HCT116 (cell line): ENCODE data around the gene CDNF. TPM values are rescaled to one million over a fixed set of nuclear protein-coding genes. Genes with fewer than 3 reads are reported as not detected.

Experiments used
- ATAC-seq: fragments of 200-7000 bp; cut with Tn5 transposase; 2 replicates; pipeline ENCODE4 v1.9.1; 2020; ENCODE audit warnings: mild to moderate bottlenecking, moderate library complexity
- BruUV-seq: library from RNA; stranded (reverse); fragments of 400-500 nt; replicated peaks from 2 replicates; lab custom pipeline; 2021; lab: Mats Ljungman, UMichigan
- CTCF ChIA-PET: fragments of 300-600 bp; sonication (Branson Sonifier 250); formaldehyde crosslinking; loops from one replicate; lab custom pipeline; 2021; ENCODE audit warnings: antibody characterized with exemption; lab: Charles Lee
- POLR2A ChIA-PET: fragments of 300-600, 350-600 bp; sonication (Branson Sonifier 250); formaldehyde crosslinking; loops from one replicate; lab custom pipeline; 2021; ENCODE audit warnings: antibody characterized with exemption; lab: Charles Lee
- RAD21 ChIA-PET, 2 experiments: fragments of 300-600 bp; sonication (Branson Sonifier 250); formaldehyde crosslinking; loops; one replicate each; lab custom pipeline; 2023; ENCODE audit warnings: low total read pairs in 2 of 2; ENCODE audit not compliant: uncharacterized antibody in 2 of 2, unreplicated experiment in 2 of 2, low non-redundant PET in 1 of 2; lab: Charles Lee
- DNase-seq: peaks from one replicate; pipeline ENCODE4 v3.0.0-alpha.2; 2010; ENCODE audit warnings: low read depth, low spot score
- H2AFZ ChIP-seq: fragments of 200-600 bp; shearing (Covaris generic), sonication (generic); 2 replicates; pipeline ENCODE4 v1.6.1; 2017; ENCODE audit warnings: low read depth, mixed run types, mixed read lengths, antibody characterized with exemption, low read length; ENCODE audit not compliant: poor library complexity, severe bottlenecking
- H3K27ac ChIP-seq: 2 replicates; pipeline ENCODE4 v1.5.1; 2012; ENCODE audit warnings: low read depth, low read length
- H3K27me3 ChIP-seq: fragments of 200-600 bp; sonication (generic); 2 replicates; pipeline ENCODE4 v1.6.1; 2016; ENCODE audit warnings: mixed run types, low read length, mixed read lengths; ENCODE audit not compliant: insufficient read depth
- H3K36me3 ChIP-seq, 2 experiments: fragments of 200-500 bp in 1 of 2; fragments of 200-600 bp in 1 of 2; sonication (Bioruptor generic) in 1 of 2; sonication (generic) in 1 of 2; 2 replicates each; pipeline versions ENCODE4 v1.5.1 to v1.6.1; 2014 to 2016; ENCODE audit warnings: low read length in 2 of 2, inconsistent platforms in 1 of 2, mixed read lengths in 1 of 2, mixed run types in 1 of 2; ENCODE audit not compliant: insufficient read depth in 2 of 2, control insufficient read depth in 1 of 2
- H3K4me1 ChIP-seq, 2 experiments: fragments of 200-600 bp in 1 of 2; sonication (generic) in 1 of 2; 2 replicates each; pipeline versions ENCODE4 v1.5.1 to v1.6.1; 2012 to 2017; ENCODE audit warnings: low read length in 2 of 2, inconsistent platforms in 1 of 2, mild to moderate bottlenecking in 1 of 2, mixed read lengths in 1 of 2, mixed run types in 1 of 2, moderate library complexity in 1 of 2; ENCODE audit not compliant: insufficient read depth in 2 of 2, control insufficient read depth in 1 of 2
- H3K4me2 ChIP-seq: fragments of 200-600 bp; sonication (generic); 2 replicates; pipeline ENCODE4 v1.6.1; 2017; ENCODE audit warnings: mixed run types, low read length, mixed read lengths
- H3K4me3 ChIP-seq, 2 experiments: fragments of 200-600 bp in 1 of 2; sonication (generic) in 1 of 2; replicated peaks in 1 of 2; 2 replicates each; pipeline ENCODE4 v1.5.1; 2011 to 2016; ENCODE audit warnings: low read length in 2 of 2, control low read depth in 1 of 2, low read depth in 1 of 2, mild to moderate bottlenecking in 1 of 2, mixed read lengths in 1 of 2, mixed run types in 1 of 2
- H3K79me2 ChIP-seq: fragments of 200-600 bp; sonication (generic); 2 replicates; pipeline ENCODE4 v1.6.1; 2017; ENCODE audit warnings: mild to moderate bottlenecking, mixed run types, low read length, moderate library complexity, mixed read lengths; ENCODE audit not compliant: insufficient read depth
- H3K9ac ChIP-seq: fragments of 200-600 bp; sonication (generic); 2 replicates; pipeline ENCODE4 v1.6.1; 2016; ENCODE audit warnings: low read length, mixed read lengths
- H3K9me2 ChIP-seq: fragments of 200-600 bp; sonication (generic), shearing (Covaris generic); 2 replicates; pipeline ENCODE4 v1.6.1; 2017; ENCODE audit warnings: mixed run types, mild to moderate bottlenecking, moderate library complexity; ENCODE audit not compliant: insufficient read depth
- H3K9me3 ChIP-seq, 2 experiments: fragments of 200-500 bp in 1 of 2; fragments of 200-600 bp in 1 of 2; sonication (Bioruptor generic) in 1 of 2; sonication (generic) in 1 of 2; 2 replicates each; pipeline ENCODE4 v1.6.1; 2014 to 2017; ENCODE audit warnings: low read length in 2 of 2, mixed read lengths in 2 of 2, inconsistent platforms in 1 of 2, low read depth in 1 of 2, mild to moderate bottlenecking in 1 of 2, mixed run types in 1 of 2, moderate library complexity in 1 of 2; ENCODE audit not compliant: control insufficient read depth in 1 of 2, insufficient read depth in 1 of 2
- H4K20me1 ChIP-seq: fragments of 200-600 bp; sonication (generic), shearing (Covaris generic); 2 replicates; pipeline ENCODE4 v1.6.1; 2017; ENCODE audit warnings: mixed run types, mild to moderate bottlenecking, moderate library complexity; ENCODE audit not compliant: insufficient read depth
- ATF3 ChIP-seq: IDR thresholded peaks from 2 replicates; pipeline ENCODE4 v1.6.1; 2012
- CTCF ChIP-seq, 3 experiments: fragments of 200-600 bp in 1 of 3; sonication (generic) in 1 of 3; IDR thresholded peaks in 2 of 3; conservative IDR thresholded peaks in 1 of 3; 2 replicates each; pipeline ENCODE4 v1.5.1; 2012 to 2017; ENCODE audit warnings: low read depth in 2 of 3, low read length in 2 of 3, antibody characterized with exemption in 1 of 3, borderline replicate concordance in 1 of 3, control low read depth in 1 of 3, mild to moderate bottlenecking in 1 of 3, mixed read lengths in 1 of 3, mixed run types in 1 of 3, moderate library complexity in 1 of 3; ENCODE audit not compliant: insufficient read depth in 1 of 3
- EGR1 ChIP-seq: IDR thresholded peaks from 2 replicates; pipeline ENCODE4 v1.6.1; 2012; ENCODE audit warnings: low read depth
- ELF1 ChIP-seq: IDR thresholded peaks from 2 replicates; pipeline ENCODE4 v1.6.1; 2012; ENCODE audit warnings: low read depth, borderline replicate concordance
- EZH2 ChIP-seq: fragments of 200-600 bp; sonication (generic); IDR thresholded peaks from 2 replicates; pipeline ENCODE4 v1.6.1; 2017; ENCODE audit warnings: antibody characterized with exemption, mixed run types
- EZH2phosphoT487 ChIP-seq: fragments of 200-600 bp; IDR thresholded peaks from 2 replicates; pipeline ENCODE4 v1.6.1; 2018; ENCODE audit warnings: antibody characterized with exemption, borderline replicate concordance
- JUND ChIP-seq: IDR thresholded peaks from 2 replicates; pipeline ENCODE4 v1.6.1; 2012
- MAX ChIP-seq: IDR thresholded peaks from 2 replicates; pipeline ENCODE4 v1.6.1; 2012
- POLR2A ChIP-seq: IDR thresholded peaks from 2 replicates; pipeline ENCODE4 v1.7.0; 2011; ENCODE audit warnings: borderline replicate concordance; ENCODE audit not compliant: insufficient read depth, insufficient read length; ENCODE audit errors: extremely low read depth
- RAD21 ChIP-seq: IDR thresholded peaks from 2 replicates; pipeline ENCODE4 v1.6.1; 2012; ENCODE audit warnings: low read depth, mild to moderate bottlenecking
- REST ChIP-seq: IDR thresholded peaks from 2 replicates; pipeline ENCODE4 v1.6.1; 2012; ENCODE audit warnings: low read depth
- SIN3A ChIP-seq: IDR thresholded peaks from 2 replicates; pipeline ENCODE4 v1.6.1; 2012; ENCODE audit warnings: low read depth
- SP1 ChIP-seq: IDR thresholded peaks from 2 replicates; pipeline ENCODE4 v1.6.1; 2012; ENCODE audit warnings: low read depth
- SRF ChIP-seq: IDR thresholded peaks from 2 replicates; pipeline ENCODE4 v1.6.1; 2012; ENCODE audit warnings: low read depth
- TCF7L2 ChIP-seq: IDR thresholded peaks from 2 replicates; pipeline ENCODE4 v1.7.0; 2011; ENCODE audit warnings: borderline replicate concordance, inconsistent platforms; ENCODE audit not compliant: insufficient read depth, insufficient read length; ENCODE audit errors: extremely low read depth
- YY1 ChIP-seq: IDR thresholded peaks from 2 replicates; pipeline ENCODE4 v1.6.1; 2011; ENCODE audit warnings: low read length, low read depth, moderate library complexity, mild to moderate bottlenecking; ENCODE audit not compliant: insufficient replicate concordance; ENCODE audit errors: extremely low read depth
- ZFX ChIP-seq: fragments of 450-650 bp; IDR thresholded peaks from 2 replicates; pipeline ENCODE4 v1.6.1; 2017
- ZNF274 ChIP-seq: fragments of 200-500 bp; sonication (Bioruptor generic); IDR thresholded peaks from 2 replicates; pipeline ENCODE4 v1.6.1; 2014; ENCODE audit warnings: mild to moderate bottlenecking, low read depth, low read length, inconsistent platforms
- intact Hi-C: fragments of 100-400 bp; cut with micrococcal nuclease; formaldehyde crosslinking; loops from 2 replicates; pipeline ENCODE4 v1.10.0; 2022
- total RNA-seq: library from RNA; stranded (reverse); gene quantifications from one replicate; pipeline ENCODE4 v1.2.1, GENCODE V29; 2021; ENCODE audit not compliant: unreplicated experiment
- TF ChIP-seq, protein P1 (sequence below): IDR thresholded peaks from 2 replicates; pipeline ENCODE4 v1.6.1; 2011; ENCODE audit warnings: mild to moderate bottlenecking, low read length, moderate library complexity; ENCODE audit not compliant: insufficient replicate concordance; ENCODE audit errors: extremely low read depth

Gene CDNF
- total RNA-seq, 1 experiment from 2014 or later = 1.1 TPM

- no peak overlapping the region for H3K27ac ChIP-seq
- TF ChIP-seq YY1 = no peak
- no peak for TF ChIP-seq MAX
- no peak for TF ChIP-seq SRF
- TF ChIP-seq ATF3 = no peak
- TF ChIP-seq EZH2phosphoT487 = no peak
- no peak for TF ChIP-seq RAD21
- TF ChIP-seq ZFX = no peak
- no peak for TF ChIP-seq EGR1
- TF ChIP-seq ELF1 = no peak
- no peak for TF ChIP-seq EZH2
- TF ChIP-seq, protein P1, sequence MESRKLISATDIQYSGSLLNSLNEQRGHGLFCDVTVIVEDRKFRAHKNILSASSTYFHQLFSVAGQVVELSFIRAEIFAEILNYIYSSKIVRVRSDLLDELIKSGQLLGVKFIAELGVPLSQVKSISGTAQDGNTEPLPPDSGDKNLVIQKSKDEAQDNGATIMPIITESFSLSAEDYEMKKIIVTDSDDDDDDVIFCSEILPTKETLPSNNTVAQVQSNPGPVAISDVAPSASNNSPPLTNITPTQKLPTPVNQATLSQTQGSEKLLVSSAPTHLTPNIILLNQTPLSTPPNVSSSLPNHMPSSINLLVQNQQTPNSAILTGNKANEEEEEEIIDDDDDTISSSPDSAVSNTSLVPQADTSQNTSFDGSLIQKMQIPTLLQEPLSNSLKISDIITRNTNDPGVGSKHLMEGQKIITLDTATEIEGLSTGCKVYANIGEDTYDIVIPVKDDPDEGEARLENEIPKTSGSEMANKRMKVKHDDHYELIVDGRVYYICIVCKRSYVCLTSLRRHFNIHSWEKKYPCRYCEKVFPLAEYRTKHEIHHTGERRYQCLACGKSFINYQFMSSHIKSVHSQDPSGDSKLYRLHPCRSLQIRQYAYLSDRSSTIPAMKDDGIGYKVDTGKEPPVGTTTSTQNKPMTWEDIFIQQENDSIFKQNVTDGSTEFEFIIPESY = no peak
- TF ChIP-seq CTCF (IDR thresholded peaks at IDR 0.05 in 2 of 3, conservative IDR thresholded peaks at IDR 0.05 in 1 of 3; ENCODE audit: borderline replicate concordance in 1 of 3, insufficient read depth in 1 of 3, low read depth in 2 of 3, low read length in 2 of 3) = no peak
- no peak for TF ChIP-seq ZNF274
- no peak for TF ChIP-seq JUND
- no peak for TF ChIP-seq SP1
- no peak for TF ChIP-seq TCF7L2
- TF ChIP-seq REST = no peak
- TF ChIP-seq POLR2A = no peak
- TF ChIP-seq SIN3A = no peak
- TF ChIP-seq, all 23 proteins: peak for 0
- no peaks in the 10 kb centered on the region for H3K79me2 ChIP-seq
- no peak overlapping the region for H2AFZ ChIP-seq
- H3K9me3 ChIP-seq = no peaks in the 10 kb centered on the region
- no peaks in the 10 kb centered on the region for H3K27me3 ChIP-seq
- RAD21 ChIA-PET = no interaction called here
- ATAC-seq = no peak
- H3K4me3 ChIP-seq = no peak overlapping the region
- no TSS peak for BruUV-seq
- CTCF ChIA-PET = no interaction called here
- H3K4me2 ChIP-seq = no peak overlapping the region
- H3K9me2 ChIP-seq = no peaks in the 10 kb centered on the region
- no peak overlapping the region for H3K9ac ChIP-seq
- no peaks in the 10 kb centered on the region for H3K36me3 ChIP-seq
- intact Hi-C loops = no loop called here
- peaks cover 0 to 4% of the 10 kb centered on the region in 2 experiments; a peak in 1 of 4 replicates for H3K4me1 ChIP-seq
- POLR2A ChIA-PET = no interaction called here
- DNase-seq = no peak
- H4K20me1 ChIP-seq = no peaks in the 10 kb centered on the region
Measured at GRCh38 chr10:14806318-14806717, 31.5 kb downstream of the CDNF start.
